NCI-H146 treated with DMSO at 0.1 percent for 48 hours (cell line): ENCODE measurements around the gene CFDP1.
"Not testable (repeated sequence)": the region's sequence is repeated elsewhere in the genome, so short reads cannot be mapped to it uniquely, and the experiment has no call there.

ENCODE experiments used
- DNase-seq: peaks from one replicate; lab custom pipeline; 2025; ENCODE audit not compliant: unreplicated experiment; lab: John Stamatoyannopoulos, UW

CFDP1 gene

GRCh38 chr16:75301804-75302203 lies 131.5 kb downstream of the CFDP1 start:
- no peak for DNase-seq

- no peak for DNase-seq
These were observed 135.0 kb downstream of the CFDP1 start for GRCh38 chr16:75298267-75298666.

- no peak for DNase-seq
These were observed 136.7 kb downstream of the CFDP1 start for GRCh38 chr16:75296606-75297005.

GRCh38 chr16:75294773-75295459 lies 138.4 kb downstream of the CFDP1 start:
- DNase-seq, result no peak

GRCh38 chr16:75293772-75294171 lies 139.5 kb downstream of the CFDP1 start:
- no peak for DNase-seq

- no peak for DNase-seq
These were observed 140.1 kb downstream of the CFDP1 start for GRCh38 chr16:75293173-75293572.

GRCh38 chr16:75292691-75293090 lies 140.6 kb downstream of the CFDP1 start:
- DNase-seq, result no peak

GRCh38 chr16:75289189-75289588 lies 144.1 kb downstream of the CFDP1 start:
- no peak for DNase-seq

GRCh38 chr16:75288596-75289120 lies 144.6 kb downstream of the CFDP1 start:
- DNase-seq, result no peak

- DNase-seq, result no peak
These were observed 145.1 kb downstream of the CFDP1 start for GRCh38 chr16:75288181-75288580.

GRCh38 chr16:75287708-75288107 lies 145.6 kb downstream of the CFDP1 start:
- no peak for DNase-seq

GRCh38 chr16:75286389-75286788 lies 146.9 kb downstream of the CFDP1 start:
- no peak for DNase-seq

GRCh38 chr16:75282466-75283281 lies 150.6 kb downstream of the CFDP1 start:
- DNase-seq, result no peak

GRCh38 chr16:75281826-75282225 lies 151.5 kb downstream of the CFDP1 start:
- DNase-seq, result no peak

GRCh38 chr16:75281009-75281408 lies 152.3 kb downstream of the CFDP1 start:
- DNase-seq, result not testable (repeated sequence)

- no peak for DNase-seq
These were observed 152.9 kb downstream of the CFDP1 start for GRCh38 chr16:75280331-75280804.

- DNase-seq, result no peak
These were observed 154.0 kb downstream of the CFDP1 start for GRCh38 chr16:75279305-75279704.

- no peak for DNase-seq
These were observed 160.0 kb downstream of the CFDP1 start for GRCh38 chr16:75273054-75273925.

GRCh38 chr16:75272629-75273028 lies 160.7 kb downstream of the CFDP1 start:
- DNase-seq, result not testable (repeated sequence)

GRCh38 chr16:75272097-75272551 lies 161.2 kb downstream of the CFDP1 start:
- DNase-seq, result no peak
